T-helper 2 cell treated with Interferon-gamma antibody and Interleukin-4, amounts not matched to agents 5 μg/mL and 100 μg/mL, for 36 hours (primary cell): ENCODE results near the gene AKAP10.
"Not testable (repeated sequence)": the region's sequence is repeated elsewhere in the genome, so short reads cannot be mapped to it uniquely, and the experiment has no call there.

ENCODE experiments used
- DNase-seq: peaks from one replicate; pipeline ENCODE4 v3.0.0; 2021; ENCODE audit warnings: low spot score
- H3K27ac Mint-ChIP-seq: one replicate; pipeline ENCODE4 v1.8.0; 2021; ENCODE audit warnings: mild to moderate bottlenecking, mixed read lengths
- H3K27me3 Mint-ChIP-seq: one replicate; pipeline ENCODE4 v1.8.0; 2021; ENCODE audit warnings: low read depth, mixed read lengths
- H3K36me3 Mint-ChIP-seq: one replicate; pipeline ENCODE4 v1.8.0; 2021; ENCODE audit warnings: low read depth, mixed read lengths
- H3K4me1 Mint-ChIP-seq: one replicate; pipeline ENCODE4 v1.8.0; 2021; ENCODE audit warnings: low read depth, mixed read lengths
- H3K4me3 Mint-ChIP-seq: one replicate; pipeline ENCODE4 v1.8.0; 2022; ENCODE audit warnings: mild to moderate bottlenecking, moderate library complexity, mixed read lengths
- H3K9me3 Mint-ChIP-seq: one replicate; pipeline ENCODE4 v1.8.0; 2021; ENCODE audit warnings: mixed read lengths

The AKAP10 gene, protein sequence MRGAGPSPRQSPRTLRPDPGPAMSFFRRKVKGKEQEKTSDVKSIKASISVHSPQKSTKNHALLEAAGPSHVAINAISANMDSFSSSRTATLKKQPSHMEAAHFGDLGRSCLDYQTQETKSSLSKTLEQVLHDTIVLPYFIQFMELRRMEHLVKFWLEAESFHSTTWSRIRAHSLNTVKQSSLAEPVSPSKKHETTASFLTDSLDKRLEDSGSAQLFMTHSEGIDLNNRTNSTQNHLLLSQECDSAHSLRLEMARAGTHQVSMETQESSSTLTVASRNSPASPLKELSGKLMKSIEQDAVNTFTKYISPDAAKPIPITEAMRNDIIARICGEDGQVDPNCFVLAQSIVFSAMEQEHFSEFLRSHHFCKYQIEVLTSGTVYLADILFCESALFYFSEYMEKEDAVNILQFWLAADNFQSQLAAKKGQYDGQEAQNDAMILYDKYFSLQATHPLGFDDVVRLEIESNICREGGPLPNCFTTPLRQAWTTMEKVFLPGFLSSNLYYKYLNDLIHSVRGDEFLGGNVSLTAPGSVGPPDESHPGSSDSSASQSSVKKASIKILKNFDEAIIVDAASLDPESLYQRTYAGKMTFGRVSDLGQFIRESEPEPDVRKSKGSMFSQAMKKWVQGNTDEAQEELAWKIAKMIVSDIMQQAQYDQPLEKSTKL

DNA sequence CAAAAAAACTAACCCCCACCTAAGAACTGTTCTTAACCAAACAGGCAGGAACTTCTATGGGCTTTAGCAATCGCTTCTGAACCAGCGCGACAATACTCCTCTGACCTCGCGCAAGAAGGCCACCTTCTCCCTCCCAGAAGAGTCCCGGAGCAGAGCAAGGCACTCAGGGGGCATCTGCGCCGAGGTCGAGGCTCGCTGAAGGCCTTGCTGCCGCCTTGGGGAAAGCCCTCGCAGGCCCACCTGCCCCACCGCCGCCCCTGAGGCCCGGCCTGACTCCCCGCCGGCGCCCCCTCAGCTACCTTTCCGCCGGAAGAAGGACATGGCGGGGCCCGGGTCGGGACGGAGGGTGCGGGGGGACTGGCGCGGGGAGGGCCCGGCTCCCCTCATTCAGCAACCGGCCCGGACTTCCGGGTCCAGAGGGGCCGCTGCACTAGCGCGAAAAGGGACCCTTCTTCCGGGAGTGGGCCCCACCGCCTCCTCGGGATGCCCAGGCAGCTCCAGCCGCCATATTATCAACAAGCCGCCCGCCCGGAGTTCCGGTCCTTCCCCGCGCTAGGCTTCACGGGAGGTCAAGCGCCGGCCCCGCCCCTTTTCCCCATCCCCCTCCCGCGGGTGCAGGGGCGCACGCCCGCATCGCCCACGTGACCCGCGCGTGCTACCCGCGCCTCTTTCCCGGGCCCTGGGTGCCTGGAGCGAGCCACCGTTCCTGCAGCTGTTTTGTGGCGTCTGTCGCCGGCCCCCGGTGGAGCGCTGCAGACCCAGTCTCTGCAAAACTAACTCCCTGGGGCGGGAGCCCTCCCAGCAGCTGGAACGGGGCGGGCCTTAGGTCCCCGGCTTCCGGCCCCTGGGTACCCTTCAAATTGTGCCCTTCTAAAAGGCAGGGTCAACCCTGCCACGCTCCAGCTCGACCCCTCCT is at the start of gene AKAP10:
Gene AKAP10, minus strand, starts transcription at position 536 of the 916 bp plus-strand sequence. Its CDS starts 149 bp downstream, at position 387.
- Mint-ChIP-seq H3K27me3 (no peaks in the 10 kb centered on the region), H3K9me3 (peaks cover 7% of the 10 kb centered on the region), H3K4me3 (peak within 1 kb of the TSS; percentile 98), H3K4me1 (peaks cover 32% of the 10 kb centered on the region), H3K36me3 (peaks cover 39% of the 10 kb centered on the region), H3K27ac (peak within 1 kb of the TSS; percentile 98)
- peak; percentile 91 for DNase-seq

DNA sequence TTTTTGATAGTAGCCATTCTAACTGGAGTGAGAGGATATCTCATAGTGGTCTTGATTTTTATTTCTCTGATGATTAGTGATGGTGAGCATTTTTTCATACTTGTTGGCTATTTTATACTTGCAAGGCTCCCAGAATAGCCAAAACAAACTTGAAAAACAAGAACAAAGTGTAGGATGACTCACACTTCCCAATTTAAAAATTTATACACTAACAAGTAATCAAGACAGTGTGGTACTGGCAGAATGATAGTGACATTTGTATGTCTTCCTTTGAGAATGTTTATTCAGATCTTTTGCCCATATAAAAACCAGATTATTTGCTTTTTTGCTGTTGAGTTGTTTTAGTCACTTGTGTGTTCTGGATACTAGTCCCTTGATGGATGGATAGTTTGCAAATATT is 49.3 kb upstream of the AKAP10 start:
- Mint-ChIP-seq H3K27me3 (peaks cover 28% of the 10 kb centered on the region), H3K4me1 (peaks cover 4% of the 10 kb centered on the region), H3K36me3 (no peaks in the 10 kb centered on the region), H3K9me3 (no peaks in the 10 kb centered on the region), H3K27ac (no peak overlapping the region), H3K4me3 (no peak overlapping the region)
- DNase-seq: no peak

DNA sequence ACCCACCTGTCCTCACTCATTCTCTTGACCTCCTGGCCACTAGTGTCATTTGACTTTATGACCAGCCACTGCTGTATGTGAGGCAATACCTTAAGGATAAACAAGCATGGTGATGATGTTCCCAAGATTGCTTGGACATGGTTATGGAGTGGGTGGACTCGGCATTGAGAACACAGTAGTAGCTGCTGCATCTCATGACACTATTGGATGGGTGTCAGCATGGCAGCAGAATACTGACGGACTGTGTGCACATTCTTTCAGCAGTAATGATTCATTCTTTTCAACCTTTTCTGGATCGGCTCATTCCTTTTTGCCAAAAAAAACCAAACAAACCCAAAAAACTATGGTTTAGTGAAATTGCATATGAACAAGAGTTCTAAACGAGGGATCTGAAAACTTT is 45.1 kb upstream of the AKAP10 start:
- H3K27me3 Mint-ChIP-seq: peaks cover 25% of the 10 kb centered on the region
- no peaks in the 10 kb centered on the region for H3K9me3 Mint-ChIP-seq
- DNase-seq: no peak
- H3K36me3 Mint-ChIP-seq: no peaks in the 10 kb centered on the region
- no peak overlapping the region for H3K27ac Mint-ChIP-seq
- H3K4me3 Mint-ChIP-seq: no peak overlapping the region
- no peaks in the 10 kb centered on the region for H3K4me1 Mint-ChIP-seq

DNA sequence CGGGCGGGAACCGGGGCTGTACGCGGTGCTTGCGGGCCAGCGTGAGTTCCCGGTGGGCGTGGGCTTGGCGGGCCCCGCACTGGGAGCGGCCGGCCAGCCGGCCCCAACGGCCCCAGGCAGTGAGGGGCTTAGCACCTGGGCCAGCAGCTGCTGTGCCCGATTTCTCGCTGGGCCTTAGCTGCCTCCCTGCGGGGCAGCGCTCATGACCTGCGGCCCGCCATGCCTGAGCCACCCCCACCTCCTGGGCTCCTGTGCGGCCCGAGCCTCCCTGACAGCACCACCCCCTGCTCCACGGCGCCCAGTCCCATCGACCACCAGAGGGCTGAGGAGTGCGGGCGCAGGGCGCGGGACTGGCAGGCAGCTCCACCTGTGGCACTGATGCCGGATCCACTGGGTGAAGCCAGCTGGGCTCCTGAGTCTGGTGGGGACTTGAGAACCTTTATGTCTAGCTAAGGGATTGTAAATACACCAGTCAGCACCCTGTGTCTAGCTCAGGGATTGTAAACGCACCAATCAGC is 38.9 kb upstream of the AKAP10 start:
- not testable (repeated sequence) for H3K27ac Mint-ChIP-seq, H3K36me3 Mint-ChIP-seq, H3K9me3 Mint-ChIP-seq, H3K4me3 Mint-ChIP-seq, DNase-seq, H3K4me1 Mint-ChIP-seq
- peaks cover 32% of the 10 kb centered on the region for H3K27me3 Mint-ChIP-seq

DNA sequence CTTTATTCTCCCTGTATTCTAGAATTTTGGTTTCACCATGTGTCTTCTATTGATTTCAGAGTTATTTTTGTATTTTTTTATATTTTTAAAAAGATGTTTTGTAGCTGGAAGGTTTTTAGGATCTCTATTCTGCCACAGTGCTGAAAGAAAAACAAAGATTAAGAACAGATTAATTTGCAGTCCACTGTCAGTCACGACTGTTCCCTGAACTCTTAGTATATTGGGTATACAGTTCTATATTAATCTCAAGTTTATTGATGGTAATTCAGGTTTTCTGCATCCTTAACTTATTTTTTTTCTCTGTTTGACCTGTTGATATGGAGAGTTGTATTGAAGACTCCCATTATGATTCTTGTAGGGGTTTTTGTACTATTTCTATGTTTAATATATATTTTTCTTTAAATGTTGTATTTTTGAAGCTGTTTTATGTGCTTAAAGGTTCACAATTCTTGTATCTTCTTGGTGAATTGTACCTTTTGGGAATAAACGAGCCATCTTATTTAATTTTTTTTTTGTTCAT is 34.4 kb upstream of the AKAP10 start:
- H3K9me3 Mint-ChIP-seq: no peaks in the 10 kb centered on the region
- H3K27ac Mint-ChIP-seq: no peak overlapping the region
- peaks cover 12% of the 10 kb centered on the region for H3K4me1 Mint-ChIP-seq
- no peaks in the 10 kb centered on the region for H3K36me3 Mint-ChIP-seq
- H3K4me3 Mint-ChIP-seq: no peak overlapping the region
- no peak for DNase-seq
- H3K27me3 Mint-ChIP-seq: peaks cover 58% of the 10 kb centered on the region

DNA sequence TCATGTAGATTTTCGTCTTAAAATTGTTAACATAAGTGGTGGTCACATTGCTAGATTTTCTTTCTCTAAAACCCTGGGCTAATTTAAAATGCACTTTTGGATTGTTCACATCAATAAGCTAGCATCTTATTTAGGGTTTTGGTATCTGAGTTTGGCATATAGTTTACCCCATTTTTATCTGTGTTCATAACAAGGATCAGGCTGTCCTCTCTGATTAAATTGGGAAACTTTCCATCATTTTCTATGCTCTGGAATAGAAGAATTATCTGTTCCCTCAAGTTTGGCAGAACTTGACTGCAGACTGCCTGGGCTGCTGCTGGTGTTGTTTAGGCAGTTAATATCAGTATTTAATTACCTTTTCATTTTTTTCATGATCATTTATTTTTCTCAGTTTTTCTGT is 33.3 kb upstream of the AKAP10 start:
- Mint-ChIP-seq H3K4me1 (peaks cover 12% of the 10 kb centered on the region), H3K27ac (no peak overlapping the region), H3K9me3 (no peaks in the 10 kb centered on the region), H3K27me3 (peaks cover 69% of the 10 kb centered on the region), H3K36me3 (no peaks in the 10 kb centered on the region), H3K4me3 (peak overlapping the region; percentile 27)
- DNase-seq: no peak

DNA sequence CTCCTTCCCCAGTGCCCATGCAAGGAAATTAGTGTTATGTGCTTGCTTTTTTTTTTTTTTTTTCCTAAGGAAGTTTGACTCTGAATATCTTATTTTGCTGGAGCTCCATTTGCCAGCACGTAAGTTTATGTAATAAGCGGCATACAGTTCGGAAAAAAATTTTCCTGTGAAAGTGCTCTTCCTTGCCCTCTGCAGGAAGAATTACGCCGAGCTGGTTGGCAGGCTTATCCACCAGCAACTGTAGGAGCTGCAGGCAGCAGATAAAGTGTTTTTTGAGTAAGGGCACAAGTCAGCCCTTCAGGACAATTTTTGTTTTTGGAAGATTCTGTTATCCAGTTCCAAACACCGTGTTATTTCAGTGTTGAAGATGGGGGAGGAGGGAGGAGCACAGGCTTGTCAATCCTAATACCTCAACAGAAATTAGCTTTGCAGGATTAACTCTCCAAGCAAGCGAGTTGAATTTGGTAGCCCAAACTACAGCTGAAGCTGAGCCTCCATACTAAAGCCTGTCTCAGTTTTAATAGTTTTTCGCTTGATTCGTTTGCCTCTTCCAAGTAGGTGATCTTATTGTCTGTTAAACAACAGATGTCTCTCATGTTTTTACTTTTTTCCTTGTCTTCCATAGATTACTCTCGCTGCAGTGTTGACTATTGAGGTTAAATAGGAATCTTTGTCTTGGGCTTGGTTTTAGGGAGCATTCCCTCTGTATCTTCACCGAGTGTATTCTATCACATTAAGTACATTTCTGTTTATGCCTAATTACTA is 32.7 kb upstream of the AKAP10 start:
- H3K27me3 Mint-ChIP-seq: peaks cover 71% of the 10 kb centered on the region
- no peaks in the 10 kb centered on the region for H3K36me3 Mint-ChIP-seq

DNA sequence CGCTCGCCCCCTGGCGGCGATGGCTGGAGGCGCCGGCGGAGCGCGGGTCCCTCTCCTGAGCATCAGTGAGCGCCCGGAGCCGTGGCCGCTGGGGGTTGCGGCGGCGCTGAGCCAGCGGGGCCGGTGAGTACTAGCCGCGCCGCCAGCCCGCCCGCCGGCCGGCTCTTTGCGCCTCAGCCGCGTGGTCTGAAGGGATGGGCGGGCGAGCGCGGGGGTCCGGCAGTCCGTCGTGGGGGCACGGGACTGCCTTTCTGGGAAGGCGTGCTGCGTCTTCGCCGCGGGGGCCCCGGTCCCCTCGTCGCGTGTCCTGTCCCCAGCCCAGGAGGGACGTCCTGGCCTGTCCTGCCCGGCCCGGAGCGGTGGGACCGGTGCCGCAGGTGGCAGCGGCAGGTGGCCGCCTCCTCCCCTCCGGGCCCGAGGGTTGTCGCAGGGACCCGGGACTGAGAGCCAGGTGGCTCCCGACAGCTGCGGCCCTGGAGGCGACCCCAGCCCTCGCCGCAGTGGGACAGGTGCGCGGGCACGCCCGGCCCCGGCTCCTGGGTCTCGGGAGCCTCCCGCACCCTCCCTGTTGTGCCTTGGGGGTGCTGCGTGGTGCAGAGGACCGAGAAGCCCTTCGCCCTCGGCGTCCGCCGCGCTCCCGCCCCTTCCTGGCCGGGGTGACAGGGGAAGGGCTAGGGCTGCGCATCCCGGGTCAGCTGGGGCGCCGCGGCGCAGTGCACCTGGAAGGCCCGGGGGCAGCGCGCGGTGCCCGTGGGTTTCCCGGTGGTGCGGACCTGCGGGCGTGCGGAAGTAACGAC is 31.9 kb upstream of the AKAP10 start, which contains the start of gene SPECC1:
Gene SPECC1, plus strand, starts transcription at position 58 of the 797 bp plus-strand sequence. CDS start 87,293 bp downstream, outside the sequence.
- peak; percentile 89 for DNase-seq
- H3K27ac Mint-ChIP-seq: peak within 1 kb of the TSS; percentile 70
- H3K4me3 Mint-ChIP-seq: peak within 1 kb of the TSS; percentile 95
- peaks cover 72% of the 10 kb centered on the region for H3K27me3 Mint-ChIP-seq
- H3K4me1 Mint-ChIP-seq: peaks cover 12% of the 10 kb centered on the region
- H3K9me3 Mint-ChIP-seq: no peaks in the 10 kb centered on the region
- H3K36me3 Mint-ChIP-seq: no peaks in the 10 kb centered on the region

More for the DNA sequence above, 32.7 kb upstream of the AKAP10 start:
- H3K27ac Mint-ChIP-seq: no peak overlapping the region
- no peaks in the 10 kb centered on the region for H3K9me3 Mint-ChIP-seq
- peak overlapping the region; percentile 79 for H3K4me3 Mint-ChIP-seq
- DNase-seq: no peak
- H3K4me1 Mint-ChIP-seq: peaks cover 12% of the 10 kb centered on the region

DNA sequence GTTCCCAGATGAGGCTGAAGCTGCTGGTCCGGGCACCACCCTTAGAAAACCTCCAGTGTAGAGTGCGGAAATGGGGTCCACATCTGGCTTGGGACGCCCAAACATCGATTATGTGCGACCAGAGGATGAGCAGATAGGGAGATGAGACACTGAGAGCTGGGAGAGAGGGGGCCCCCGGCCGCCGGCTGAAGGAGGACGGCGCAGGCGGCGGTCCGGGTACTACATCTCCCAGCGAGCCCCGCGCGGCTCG is 31.3 kb upstream of the AKAP10 start:
- no peaks in the 10 kb centered on the region for H3K9me3 Mint-ChIP-seq
- peak overlapping the region; percentile 95 for H3K4me3 Mint-ChIP-seq
- peak overlapping the region; percentile 70 for H3K27ac Mint-ChIP-seq
- peaks cover 12% of the 10 kb centered on the region for H3K4me1 Mint-ChIP-seq
- DNase-seq: no peak
- H3K36me3 Mint-ChIP-seq: no peaks in the 10 kb centered on the region
- peaks cover 66% of the 10 kb centered on the region for H3K27me3 Mint-ChIP-seq

DNA sequence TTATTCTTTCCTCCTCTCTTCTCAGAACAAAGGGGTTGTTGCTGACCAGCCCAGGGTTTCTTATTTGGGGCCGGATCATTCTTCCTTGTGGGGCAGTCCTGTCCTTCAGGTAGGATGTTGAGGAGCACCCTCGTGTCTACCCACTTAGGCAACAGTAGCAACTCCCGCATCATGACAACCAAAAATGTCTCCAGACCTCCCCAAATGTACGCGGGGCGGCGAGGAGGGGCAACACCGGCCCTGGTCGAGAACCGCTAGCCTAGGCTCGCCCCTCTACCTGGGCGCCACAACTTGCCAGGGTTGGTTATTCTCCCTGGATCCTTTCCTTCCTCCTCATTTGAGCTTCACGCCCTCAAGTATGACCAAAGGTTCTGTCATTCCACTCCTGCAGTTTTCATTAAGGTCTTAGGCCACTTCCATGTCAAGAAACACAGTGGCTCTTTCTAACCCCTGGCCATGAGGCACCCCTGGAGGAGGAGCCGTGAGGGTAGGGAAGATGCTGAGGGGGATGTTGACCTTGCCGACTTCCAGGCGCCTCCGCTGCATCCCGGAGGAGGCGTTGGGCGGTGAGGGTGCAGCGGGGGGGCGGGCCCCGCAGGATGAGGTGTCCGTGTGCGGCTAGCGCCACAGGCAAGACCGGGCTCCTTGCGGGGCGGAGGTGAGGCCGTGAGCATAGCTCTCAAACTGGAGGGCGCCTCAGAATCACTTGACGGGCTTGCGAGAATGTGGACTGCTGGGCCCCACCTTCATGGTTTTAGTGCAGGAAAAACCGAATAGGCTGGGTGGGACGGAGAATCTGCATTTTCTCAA is 30.8 kb upstream of the AKAP10 start:
- H3K4me3 Mint-ChIP-seq: peak overlapping the region; percentile 95
- peaks cover 12% of the 10 kb centered on the region for H3K4me1 Mint-ChIP-seq
- no peaks in the 10 kb centered on the region for H3K36me3 Mint-ChIP-seq
- H3K27me3 Mint-ChIP-seq: peaks cover 61% of the 10 kb centered on the region
- H3K27ac Mint-ChIP-seq: peak overlapping the region; percentile 70
- H3K9me3 Mint-ChIP-seq: no peaks in the 10 kb centered on the region
- peak; percentile 18 for DNase-seq

DNA sequence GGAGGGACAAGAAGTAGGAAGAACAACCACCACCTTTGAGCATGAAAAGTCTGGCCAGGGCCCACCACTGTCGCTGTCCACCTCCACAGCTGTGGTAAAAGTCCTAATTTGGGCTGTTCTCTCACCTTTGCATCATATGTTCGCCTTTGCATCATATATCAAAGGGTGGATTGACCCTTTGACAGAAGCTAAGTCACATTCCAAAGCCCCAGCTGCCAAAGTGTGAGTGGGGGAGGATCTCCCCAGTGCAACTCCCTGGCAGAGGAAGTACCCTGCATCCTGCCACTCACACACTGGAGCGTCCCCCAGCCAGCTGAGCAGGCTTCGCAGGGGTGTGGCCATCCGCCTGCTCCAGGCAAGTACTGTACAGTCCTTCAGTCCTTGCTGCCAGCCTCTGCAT is 18.9 kb upstream of the AKAP10 start:
- Mint-ChIP-seq H3K27ac (no peak overlapping the region), H3K9me3 (no peaks in the 10 kb centered on the region), H3K4me3 (no peak overlapping the region), H3K36me3 (no peaks in the 10 kb centered on the region), H3K4me1 (peaks cover 7% of the 10 kb centered on the region), H3K27me3 (peaks cover 12% of the 10 kb centered on the region)
- DNase-seq: no peak

DNA sequence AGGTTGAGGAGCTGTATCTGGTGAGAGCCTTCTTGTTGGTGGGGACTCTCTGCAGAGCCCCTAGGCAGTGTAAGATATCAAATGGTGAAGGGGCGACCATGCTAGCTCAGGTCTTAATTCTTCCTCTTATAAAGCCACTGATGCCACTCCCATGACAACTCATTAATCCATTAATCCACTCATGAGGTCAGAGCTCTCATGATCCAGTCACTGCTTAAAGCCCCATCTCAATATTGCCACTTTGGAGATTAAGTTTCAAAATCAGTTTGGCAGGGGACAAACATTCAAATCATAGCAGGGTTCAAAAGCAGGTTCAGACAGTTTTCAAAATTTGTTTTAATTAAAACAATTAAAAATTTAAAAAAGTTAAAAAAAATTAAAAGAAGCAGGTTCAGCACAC is 18.5 kb upstream of the AKAP10 start:
- no peak for DNase-seq
- Mint-ChIP-seq H3K4me1 (peaks cover 7% of the 10 kb centered on the region), H3K27me3 (peaks cover 12% of the 10 kb centered on the region), H3K27ac (no peak overlapping the region), H3K4me3 (no peak overlapping the region), H3K36me3 (no peaks in the 10 kb centered on the region), H3K9me3 (no peaks in the 10 kb centered on the region)
